GM12878 (cell line): ENCODE measurements around the gene CDC5L.

Source experiments
- ATF7 ChIP-seq: fragments of 450-650 bp; IDR thresholded peaks from 2 replicates; pipeline ENCODE4 v1.6.1; 2016; ENCODE audit warnings: low read depth, mild to moderate bottlenecking
- CTCF ChIP-seq, 3 experiments: IDR thresholded peaks in 2 of 3; conservative IDR thresholded peaks in 1 of 3; 2 replicates each; pipeline ENCODE4 v1.5.1; 2011; ENCODE audit warnings: low read depth in 3 of 3, low read length in 3 of 3, mild to moderate bottlenecking in 3 of 3, control low read depth in 2 of 3, moderate library complexity in 2 of 3, inconsistent platforms in 1 of 3, mixed read lengths in 1 of 3; ENCODE audit not compliant: control insufficient read depth in 2 of 3, insufficient read depth in 1 of 3; ENCODE audit errors: extremely low read depth in 1 of 3
- EZH2 ChIP-seq: IDR thresholded peaks from 2 replicates; pipeline ENCODE4 v1.6.1; 2012; ENCODE audit warnings: low read depth, mild to moderate bottlenecking, control low read depth, inconsistent platforms, low read length, borderline replicate concordance; ENCODE audit not compliant: control insufficient read depth
- HDAC2 ChIP-seq: fragments of 200-600 bp; sonication (generic); IDR thresholded peaks from 2 replicates; pipeline ENCODE4 v1.6.1; 2017
- JUNB ChIP-seq: IDR thresholded peaks from 2 replicates; pipeline ENCODE4 v1.6.1; 2016; ENCODE audit warnings: antibody characterized with exemption, mild to moderate bottlenecking
- JUND ChIP-seq: IDR thresholded peaks from 2 replicates; pipeline ENCODE4 v1.6.1; 2012; ENCODE audit warnings: low read depth, mild to moderate bottlenecking, low read length, improper control_type of control experiment, moderate library complexity
- MAX ChIP-seq: IDR thresholded peaks from 2 replicates; pipeline ENCODE4 v1.6.1; 2012; ENCODE audit warnings: low read depth, low read length, improper control_type of control experiment
- MEF2A ChIP-seq: IDR thresholded peaks from 2 replicates; pipeline ENCODE4 v1.6.1; 2011; ENCODE audit warnings: low read depth, mild to moderate bottlenecking, low read length, moderate library complexity; ENCODE audit not compliant: insufficient read depth
- POLR2A ChIP-seq: IDR thresholded peaks from 2 replicates; pipeline ENCODE4 v1.6.1; 2011; ENCODE audit warnings: low read depth, mild to moderate bottlenecking, low read length
- SMC3 ChIP-seq: IDR thresholded peaks from 2 replicates; pipeline ENCODE4 v1.6.1; 2011; ENCODE audit warnings: low read length, improper control_type of control experiment, borderline replicate concordance
- SUZ12 ChIP-seq: fragments of 200-600 bp; sonication (generic); IDR thresholded peaks from one replicate; pipeline ENCODE4 v1.6.1; 2018; ENCODE audit warnings: antibody characterized with exemption, mild to moderate bottlenecking; ENCODE audit not compliant: unreplicated experiment
- ZBED1 ChIP-seq: IDR thresholded peaks from 2 replicates; pipeline ENCODE4 v1.6.1; 2016; ENCODE audit warnings: borderline replicate concordance
- TF ChIP-seq, protein P1 (sequence below): IDR thresholded peaks from 2 replicates; pipeline ENCODE4 v1.6.1; 2011; ENCODE audit warnings: mild to moderate bottlenecking, low read depth, low read length, moderate library complexity; ENCODE audit not compliant: insufficient replicate concordance
- TF ChIP-seq, protein P2 (sequence below): fragments of 450-650 bp; formaldehyde crosslinking; IDR thresholded peaks from 2 replicates; pipeline ENCODE4 v1.5.0; 2022; ENCODE audit warnings: mild to moderate bottlenecking, missing genetic modification characterization

- no peak for TF ChIP-seq SUZ12
- TF ChIP-seq CTCF (IDR thresholded peaks at IDR 0.05 in 2 of 3, conservative IDR thresholded peaks at IDR 0.05 in 1 of 3; ENCODE audit: control insufficient read depth in 2 of 3, extremely low read depth in 1 of 3, insufficient read depth in 1 of 3, low read depth in 3 of 3, low read length in 3 of 3), result no peak
- TF ChIP-seq HDAC2, result no peak
- TF ChIP-seq JUNB, result no peak
- TF ChIP-seq ZBED1, result no peak
- no peak for TF ChIP-seq MEF2A
- no peak for TF ChIP-seq ATF7
- TF ChIP-seq, protein P1, sequence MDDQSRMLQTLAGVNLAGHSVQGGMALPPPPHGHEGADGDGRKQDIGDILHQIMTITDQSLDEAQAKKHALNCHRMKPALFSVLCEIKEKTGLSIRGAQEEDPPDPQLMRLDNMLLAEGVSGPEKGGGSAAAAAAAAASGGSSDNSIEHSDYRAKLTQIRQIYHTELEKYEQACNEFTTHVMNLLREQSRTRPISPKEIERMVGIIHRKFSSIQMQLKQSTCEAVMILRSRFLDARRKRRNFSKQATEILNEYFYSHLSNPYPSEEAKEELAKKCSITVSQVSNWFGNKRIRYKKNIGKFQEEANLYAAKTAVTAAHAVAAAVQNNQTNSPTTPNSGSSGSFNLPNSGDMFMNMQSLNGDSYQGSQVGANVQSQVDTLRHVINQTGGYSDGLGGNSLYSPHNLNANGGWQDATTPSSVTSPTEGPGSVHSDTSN, result no peak
- TF ChIP-seq JUND, result no peak
- TF ChIP-seq, protein P2, sequence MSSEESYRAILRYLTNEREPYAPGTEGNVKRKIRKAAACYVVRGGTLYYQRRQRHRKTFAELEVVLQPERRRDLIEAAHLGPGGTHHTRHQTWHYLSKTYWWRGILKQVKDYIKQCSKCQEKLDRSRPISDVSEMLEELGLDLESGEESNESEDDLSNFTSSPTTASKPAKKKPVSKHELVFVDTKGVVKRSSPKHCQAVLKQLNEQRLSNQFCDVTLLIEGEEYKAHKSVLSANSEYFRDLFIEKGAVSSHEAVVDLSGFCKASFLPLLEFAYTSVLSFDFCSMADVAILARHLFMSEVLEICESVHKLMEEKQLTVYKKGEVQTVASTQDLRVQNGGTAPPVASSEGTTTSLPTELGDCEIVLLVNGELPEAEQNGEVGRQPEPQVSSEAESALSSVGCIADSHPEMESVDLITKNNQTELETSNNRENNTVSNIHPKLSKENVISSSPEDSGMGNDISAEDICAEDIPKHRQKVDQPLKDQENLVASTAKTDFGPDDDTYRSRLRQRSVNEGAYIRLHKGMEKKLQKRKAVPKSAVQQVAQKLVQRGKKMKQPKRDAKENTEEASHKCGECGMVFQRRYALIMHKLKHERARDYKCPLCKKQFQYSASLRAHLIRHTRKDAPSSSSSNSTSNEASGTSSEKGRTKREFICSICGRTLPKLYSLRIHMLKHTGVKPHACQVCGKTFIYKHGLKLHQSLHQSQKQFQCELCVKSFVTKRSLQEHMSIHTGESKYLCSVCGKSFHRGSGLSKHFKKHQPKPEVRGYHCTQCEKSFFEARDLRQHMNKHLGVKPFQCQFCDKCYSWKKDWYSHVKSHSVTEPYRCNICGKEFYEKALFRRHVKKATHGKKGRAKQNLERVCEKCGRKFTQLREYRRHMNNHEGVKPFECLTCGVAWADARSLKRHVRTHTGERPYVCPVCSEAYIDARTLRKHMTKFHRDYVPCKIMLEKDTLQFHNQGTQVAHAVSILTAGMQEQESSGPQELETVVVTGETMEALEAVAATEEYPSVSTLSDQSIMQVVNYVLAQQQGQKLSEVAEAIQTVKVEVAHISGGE, result no peak
- TF ChIP-seq MAX, result no peak
- no peak for TF ChIP-seq EZH2
- no peak for TF ChIP-seq SMC3
- TF ChIP-seq POLR2A, result no peak
Observed at GRCh38 chr6:44356487-44356886, 31.0 kb upstream of the CDC5L start.
